Muscle layer of colon (tissue), 2 donors: Measurements from ENCODE around the gene ELFN2.

ENCODE experiments used
- H3K27ac ChIP-seq: one replicate; pipeline ENCODE4 v1.7.0; 2013; ENCODE audit warnings: low read depth, mild to moderate bottlenecking, low read length, moderate library complexity
- H3K27me3 ChIP-seq, 2 donors: one replicate each; pipeline ENCODE4 v1.7.0; 2013; ENCODE audit warnings: low read length in 2 of 2, mild to moderate bottlenecking in 2 of 2; ENCODE audit not compliant: insufficient read depth in 2 of 2, control insufficient read depth in 1 of 2
- H3K36me3 ChIP-seq: one replicate; pipeline ENCODE4 v1.7.0; 2013; ENCODE audit warnings: mild to moderate bottlenecking, low read length; ENCODE audit not compliant: insufficient read depth
- H3K4me1 ChIP-seq: one replicate; pipeline ENCODE4 v1.7.0; 2013; ENCODE audit warnings: mild to moderate bottlenecking, low read length; ENCODE audit not compliant: insufficient read depth
- H3K4me3 ChIP-seq, 2 donors: one replicate each; pipeline ENCODE4 v1.7.0; 2013; ENCODE audit warnings: low read length in 2 of 2, low read depth in 1 of 2, mild to moderate bottlenecking in 1 of 2, moderate library complexity in 1 of 2
- H3K9ac ChIP-seq: one replicate; pipeline ENCODE4 v1.7.0; 2013; ENCODE audit warnings: low read length
- H3K9me3 ChIP-seq: one replicate; pipeline ENCODE4 v1.7.0; 2013; ENCODE audit warnings: mild to moderate bottlenecking, low read length
- donor health status: abdominal sarcoma.
- donor health status: Adenocarcinoma of cecum.

Gene ELFN2

DNA sequence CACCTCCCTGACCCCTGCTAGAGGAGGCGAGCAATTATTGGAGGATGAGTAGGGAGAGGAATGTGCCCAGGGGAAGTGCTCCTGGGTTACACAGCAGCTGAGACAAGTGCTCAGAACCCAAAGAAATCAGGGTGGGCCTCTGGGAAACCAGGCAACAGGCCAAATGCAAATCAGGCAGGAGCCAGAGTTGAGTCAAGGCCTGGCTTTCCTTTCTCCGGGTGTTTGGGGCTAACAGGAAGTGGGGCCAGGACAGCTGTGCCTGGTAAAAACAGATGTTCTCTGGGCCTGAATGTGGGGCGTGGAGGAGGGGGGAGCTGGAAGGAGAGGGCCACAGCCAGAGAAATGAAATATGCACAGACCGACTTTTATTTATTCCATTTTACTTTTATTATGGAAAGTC lies 36.9 kb upstream of the ELFN2 start:
- Histone ChIP-seq H3K27me3 (no peaks in the 10 kb centered on the region), H3K9me3 (no peaks in the 10 kb centered on the region), H3K36me3 (no peaks in the 10 kb centered on the region), H3K27ac (no peak overlapping the region), H3K9ac (no peak overlapping the region), H3K4me1 (no peaks in the 10 kb centered on the region), H3K4me3 (no peak overlapping the region)

DNA sequence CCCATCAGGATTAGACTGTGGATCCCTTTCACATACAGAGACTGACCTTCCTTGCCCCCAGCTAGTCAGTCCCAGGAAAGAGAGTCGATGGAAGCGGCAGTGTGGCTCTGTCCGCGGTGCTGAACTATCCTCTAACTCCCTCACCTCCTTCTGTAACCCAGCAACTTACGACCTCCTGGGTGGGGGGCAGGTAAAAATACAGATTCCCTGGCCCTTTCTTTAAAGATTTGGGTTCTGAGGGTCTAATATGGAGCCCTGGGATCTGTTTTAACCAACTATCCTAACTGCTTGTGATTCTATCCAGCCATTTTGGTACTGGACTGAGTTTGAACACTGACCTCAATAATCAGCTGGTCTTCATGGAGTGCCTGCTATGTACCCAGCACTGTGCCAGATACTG lies 35.7 kb upstream of the ELFN2 start:
- no peak overlapping the region for H3K4me3 ChIP-seq
- peaks cover 0 to 8% of the 10 kb centered on the region in 2 donors for H3K27me3 ChIP-seq
- H3K36me3 ChIP-seq: no peaks in the 10 kb centered on the region

DNA sequence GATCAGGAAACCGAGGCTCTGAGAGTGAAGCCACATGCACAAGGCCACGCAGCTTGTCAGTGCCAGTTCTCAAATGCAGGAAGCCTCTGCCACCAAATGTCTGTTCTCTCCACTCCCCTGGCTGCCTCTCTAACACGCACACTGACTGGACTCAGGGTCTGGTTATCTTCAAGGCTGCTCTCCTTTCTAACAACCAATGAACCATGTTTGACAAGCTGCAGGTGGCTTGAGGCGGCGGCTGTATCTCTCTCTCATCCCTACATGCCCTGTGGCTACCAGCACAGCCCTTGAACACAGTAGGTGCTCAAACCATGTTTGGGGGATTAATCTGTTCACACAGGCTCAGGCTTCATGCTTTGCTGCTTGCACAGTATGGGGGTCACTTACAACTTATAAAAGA lies 35.2 kb upstream of the ELFN2 start:
- Histone ChIP-seq H3K4me1 (no peaks in the 10 kb centered on the region), H3K4me3 (no peak overlapping the region), H3K9ac (no peak overlapping the region), H3K27ac (no peak overlapping the region), H3K27me3 (peaks cover 0 to 12% of the 10 kb centered on the region in 2 donors), H3K36me3 (no peaks in the 10 kb centered on the region), H3K9me3 (no peaks in the 10 kb centered on the region)

More for the DNA sequence above, 35.7 kb upstream of the ELFN2 start:
- Histone ChIP-seq H3K27ac (no peak overlapping the region), H3K9me3 (no peaks in the 10 kb centered on the region), H3K4me1 (no peaks in the 10 kb centered on the region), H3K9ac (no peak overlapping the region)

DNA sequence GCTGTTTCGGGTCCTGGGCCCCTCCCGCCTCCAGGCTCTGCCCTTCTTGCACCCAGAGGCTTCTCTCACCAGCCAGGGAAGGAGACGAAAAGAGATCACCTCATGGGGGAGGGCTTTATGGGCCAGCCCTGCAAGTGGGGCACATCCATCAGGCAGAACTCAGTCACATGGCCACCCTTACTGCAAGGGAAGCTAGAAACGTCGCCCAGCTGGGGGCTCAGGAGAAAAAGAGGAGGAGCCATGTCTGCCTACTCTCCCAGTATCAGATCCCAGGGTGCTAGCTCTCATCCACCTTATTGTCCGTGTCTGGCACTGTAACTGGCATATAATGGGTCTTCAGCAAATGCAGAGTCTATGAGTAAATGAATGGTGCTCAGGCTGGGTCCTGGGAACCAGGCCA lies 34.7 kb upstream of the ELFN2 start:
- Histone ChIP-seq H3K9me3 (no peaks in the 10 kb centered on the region), H3K4me1 (no peaks in the 10 kb centered on the region), H3K4me3 (no peak overlapping the region), H3K36me3 (no peaks in the 10 kb centered on the region), H3K9ac (no peak overlapping the region), H3K27me3 (peaks cover 3 to 17% of the 10 kb centered on the region in 2 donors), H3K27ac (no peak overlapping the region)

DNA sequence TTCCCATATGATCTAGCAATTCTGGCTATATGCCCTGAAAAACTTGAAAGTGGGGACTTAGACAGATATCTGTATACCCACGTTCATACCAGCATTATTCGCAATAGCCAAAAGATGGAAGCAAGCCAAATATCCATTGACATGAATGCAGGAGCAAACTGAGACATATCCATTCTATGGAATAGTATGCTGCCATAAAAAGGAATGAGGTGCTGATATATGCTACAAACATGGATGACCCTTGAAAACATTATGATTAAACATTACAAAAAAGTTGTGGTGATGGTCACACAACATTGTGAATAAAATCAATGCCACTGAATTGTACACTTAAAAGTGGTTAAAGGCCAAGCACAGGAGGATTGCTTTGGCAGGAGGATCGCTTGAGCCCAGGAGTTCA lies 33.4 kb upstream of the ELFN2 start:
- Histone ChIP-seq H3K9me3 (no peaks in the 10 kb centered on the region), H3K27me3 (peaks cover 3 to 24% of the 10 kb centered on the region in 2 donors), H3K36me3 (no peaks in the 10 kb centered on the region), H3K4me3 (no peak overlapping the region), H3K4me1 (no peaks in the 10 kb centered on the region), H3K9ac (no peak overlapping the region), H3K27ac (no peak overlapping the region)

- Histone ChIP-seq H3K27ac (no peak overlapping the region), H3K4me3 (no peak overlapping the region), H3K9me3 (no peaks in the 10 kb centered on the region), H3K27me3 (peaks cover 3 to 24% of the 10 kb centered on the region in 2 donors), H3K4me1 (no peaks in the 10 kb centered on the region), H3K36me3 (no peaks in the 10 kb centered on the region), H3K9ac (no peak overlapping the region)
These were observed 31.9 kb upstream of the ELFN2 start for GRCh38 chr22:37459206-37459605.

DNA sequence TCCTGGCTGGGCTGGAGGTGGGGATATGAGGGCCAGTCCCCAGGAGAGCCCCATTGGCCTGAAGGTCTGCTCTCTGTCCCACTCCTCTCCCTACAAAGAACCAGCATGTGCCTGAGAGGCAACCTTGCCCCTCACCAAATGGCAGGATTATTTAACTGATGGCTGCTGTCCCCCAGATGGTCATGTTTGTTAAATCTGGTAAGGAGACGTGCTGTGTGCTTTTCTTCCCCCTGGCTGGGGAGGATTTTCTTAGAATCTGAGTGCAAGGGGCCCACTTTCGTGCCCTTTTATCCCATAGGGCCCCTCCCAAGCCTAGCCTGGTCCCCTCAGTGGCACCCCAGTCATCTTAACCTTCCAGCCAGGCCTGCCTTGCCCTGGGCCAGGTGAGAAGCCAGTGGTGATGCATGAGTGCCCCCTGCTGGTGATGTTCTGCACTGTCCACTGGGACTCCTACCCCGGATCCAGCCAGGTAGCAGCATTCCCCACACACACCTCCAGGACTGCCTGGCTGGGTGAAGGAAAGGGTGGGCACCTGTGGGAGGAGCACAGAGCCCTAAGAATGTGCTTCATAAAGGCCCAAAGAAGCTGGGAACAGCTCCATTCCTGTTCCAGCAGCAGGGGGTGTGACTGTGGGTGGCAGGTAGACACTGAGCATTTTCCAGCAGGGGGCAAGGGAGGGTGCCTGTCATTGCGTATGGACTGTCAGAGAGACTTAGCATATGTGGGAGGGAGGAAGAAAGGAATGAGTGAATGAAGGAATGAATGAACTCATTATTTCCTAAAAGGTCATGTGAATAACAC lies 30.0 kb upstream of the ELFN2 start:
- no peaks in the 10 kb centered on the region for H3K4me1 ChIP-seq
- no peaks in the 10 kb centered on the region for H3K36me3 ChIP-seq
- no peaks in the 10 kb centered on the region for H3K9me3 ChIP-seq
- H3K9ac ChIP-seq: no peak overlapping the region
- no peak overlapping the region for H3K27ac ChIP-seq
- no peak overlapping the region for H3K4me3 ChIP-seq
- H3K27me3 ChIP-seq: peaks cover 3 to 27% of the 10 kb centered on the region in 2 donors

GRCh38 chr22:37456346-37456745 lies 29.1 kb upstream of the ELFN2 start:
- Histone ChIP-seq H3K36me3 (no peaks in the 10 kb centered on the region), H3K9ac (no peak overlapping the region), H3K27me3 (peaks cover 3 to 27% of the 10 kb centered on the region in 2 donors), H3K4me3 (no peak overlapping the region), H3K27ac (no peak overlapping the region), H3K4me1 (no peaks in the 10 kb centered on the region), H3K9me3 (no peaks in the 10 kb centered on the region)

DNA sequence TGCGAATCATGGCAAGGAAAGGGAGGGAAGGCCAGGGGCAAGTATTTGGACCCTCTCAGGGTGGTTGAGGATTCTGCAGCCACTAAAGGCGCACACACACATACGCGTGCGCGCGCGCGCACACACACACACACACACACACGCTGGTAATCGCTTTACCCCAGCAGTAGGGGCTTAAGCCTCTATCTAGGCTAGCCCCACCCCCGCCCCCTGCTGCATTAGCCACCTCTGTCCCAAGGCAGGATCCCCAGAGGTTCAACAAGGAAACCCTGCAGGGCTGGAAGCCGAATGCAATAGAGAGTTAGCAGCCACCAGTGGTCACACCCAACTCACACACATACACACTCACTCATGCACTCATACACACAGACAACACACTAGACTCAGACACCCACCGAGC lies 28.6 kb upstream of the ELFN2 start:
- Histone ChIP-seq H3K27ac (no peak overlapping the region), H3K27me3 (peaks cover 3 to 27% of the 10 kb centered on the region in 2 donors), H3K9me3 (peaks cover under 1% of the 10 kb centered on the region), H3K4me3 (no peak overlapping the region), H3K36me3 (no peaks in the 10 kb centered on the region), H3K4me1 (no peaks in the 10 kb centered on the region), H3K9ac (no peak overlapping the region)

- Histone ChIP-seq H3K4me3 (no peak overlapping the region), H3K9me3 (peaks cover 3% of the 10 kb centered on the region), H3K27me3 (peaks cover 10 to 31% of the 10 kb centered on the region in 2 donors), H3K27ac (no peak overlapping the region), H3K36me3 (no peaks in the 10 kb centered on the region), H3K9ac (no peak overlapping the region), H3K4me1 (no peaks in the 10 kb centered on the region)
These were observed 27.8 kb upstream of the ELFN2 start for GRCh38 chr22:37454857-37455686.

GRCh38 chr22:37453696-37454095 lies 26.4 kb upstream of the ELFN2 start:
- Histone ChIP-seq H3K36me3 (no peaks in the 10 kb centered on the region), H3K4me1 (no peaks in the 10 kb centered on the region), H3K27me3 (peaks cover 10 to 35% of the 10 kb centered on the region in 2 donors), H3K27ac (no peak overlapping the region), H3K4me3 (no peak overlapping the region), H3K9ac (no peak overlapping the region), H3K9me3 (peaks cover 3% of the 10 kb centered on the region)
